Suprapubic skin (tissue), 4 donors: ENCODE results near the gene YTHDF1.

ENCODE experiments used
- CTCF ChIP-seq, 2 donors: fragments of 200-600 bp in 1 of 2; fragments of 450-650 bp in 1 of 2; sonication (generic) in 1 of 2; IDR thresholded peaks; one replicate each; pipeline ENCODE4 v1.5.1; 2016 to 2019; ENCODE audit warnings: antibody characterized with exemption in 2 of 2, mild to moderate bottlenecking in 1 of 2, moderate library complexity in 1 of 2
- EP300 ChIP-seq: sonication (generic); formaldehyde crosslinking; IDR thresholded peaks from one replicate; pipeline ENCODE4 v1.6.1; 2017; ENCODE audit warnings: antibody characterized with exemption
- POLR2A ChIP-seq, 2 donors: fragments of 450-650 bp; IDR thresholded peaks; one replicate each; pipeline ENCODE4 v1.6.1; 2017; ENCODE audit warnings: antibody characterized with exemption in 2 of 2, mild to moderate bottlenecking in 2 of 2, moderate library complexity in 2 of 2
- POLR2AphosphoS5 ChIP-seq, 3 donors: sonication (generic); formaldehyde crosslinking; IDR thresholded peaks; one replicate each; pipeline ENCODE4 v1.6.1; 2017; ENCODE audit warnings: antibody characterized with exemption in 3 of 3

DNA sequence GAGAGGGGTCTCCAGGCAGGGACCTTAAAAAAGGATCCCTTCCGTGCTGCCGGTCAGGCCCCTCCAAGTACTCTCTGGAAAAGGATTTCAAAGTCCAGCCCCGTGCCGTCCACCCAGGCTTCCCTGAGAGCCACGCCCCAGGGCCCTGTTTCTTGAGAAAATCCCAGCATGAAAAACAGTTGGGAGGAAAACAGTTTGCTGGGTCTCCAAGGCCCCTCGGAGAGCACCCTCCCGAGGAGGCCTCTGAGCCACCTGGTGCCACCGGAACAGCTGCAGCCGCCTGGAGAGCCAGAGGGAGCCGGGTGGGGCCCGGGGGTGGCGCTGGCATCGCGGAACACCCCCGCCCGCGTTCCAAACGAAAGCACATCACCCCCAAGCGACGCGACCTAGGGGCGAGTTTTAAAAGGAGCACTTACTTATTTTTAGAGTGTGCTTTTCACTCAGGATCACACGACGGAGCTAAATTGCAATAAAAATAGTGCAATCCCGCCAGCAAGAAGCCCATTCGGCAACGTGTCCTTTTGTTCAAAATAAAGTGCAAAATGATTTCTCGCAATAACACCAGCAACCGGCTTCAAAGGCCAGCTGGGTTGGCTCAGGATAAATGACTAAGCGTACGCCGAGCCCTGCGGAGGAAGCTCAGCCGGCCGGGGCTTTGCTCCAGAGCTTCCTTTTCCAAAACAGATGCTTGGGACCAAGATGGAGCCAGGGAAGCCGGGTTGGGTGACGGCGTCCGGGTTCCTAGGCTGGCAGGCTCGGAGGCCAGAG lies 64.2 kb downstream of the YTHDF1 start:
- TF ChIP-seq POLR2AphosphoS5 (IDR thresholded peaks at IDR 0.05) (no peak), CTCF (IDR thresholded peaks at IDR 0.05) (no peak), POLR2A (IDR thresholded peaks at IDR 0.05) (no peak), EP300 (no peak)
